GM19240 (cell line): Measurements from ENCODE around the gene ENOPH1.
"Not testable (repeated sequence)": the region's sequence is repeated elsewhere in the genome, so short reads cannot be mapped to it uniquely, and the experiment has no call there.

Experiments
- DNase-seq: peaks from one replicate; pipeline ENCODE4 v3.0.0; 2011; ENCODE audit warnings: low spot score; ENCODE audit not compliant: insufficient read length

Gene ENOPH1

DNA sequence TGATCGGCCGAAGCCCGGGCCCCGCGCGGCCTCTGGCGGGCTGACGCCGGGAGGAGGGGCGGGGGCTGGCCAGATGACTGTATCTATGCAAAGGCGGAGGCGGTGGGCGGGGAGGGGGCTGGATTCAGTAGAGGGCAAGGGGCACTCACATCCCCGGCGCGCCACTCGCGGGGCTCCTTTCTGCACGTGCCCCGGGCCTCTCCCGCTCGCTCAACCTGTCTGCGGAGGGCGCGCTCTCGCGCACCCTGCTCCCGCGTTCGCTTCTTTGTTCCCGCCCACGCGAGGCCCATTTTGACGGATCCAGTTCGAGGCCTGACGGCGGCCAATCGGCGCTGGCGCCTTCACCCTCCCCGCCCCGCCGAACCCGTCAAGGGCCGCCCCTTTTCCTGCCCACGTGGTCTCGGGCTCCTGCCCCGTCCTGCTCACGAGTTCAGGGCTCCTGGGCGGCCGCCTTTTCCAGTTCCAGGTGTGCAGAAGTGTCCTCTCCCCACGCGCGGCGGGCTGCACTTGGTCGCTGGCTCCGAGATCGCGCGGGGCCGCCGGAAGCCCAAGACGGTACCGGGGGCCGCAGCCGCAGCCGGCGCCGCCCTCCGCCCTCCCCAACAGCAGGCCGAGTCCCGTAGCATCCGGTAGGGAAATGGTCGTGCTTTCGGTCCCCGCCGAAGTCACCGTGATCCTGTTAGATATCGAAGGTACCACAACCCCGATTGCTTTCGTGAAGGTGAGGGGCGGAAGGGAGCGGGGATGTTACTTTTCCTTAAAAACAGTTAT lies at the start of gene ENOPH1, which contains the start of gene HNRNPDL:
TSS of gene ENOPH1 (plus strand) at position 398 of the 771 bp plus-strand sequence. CDS start at position 638, 240 bp downstream.
TSS of gene HNRNPDL (minus strand) at position 270 of the 771 bp plus-strand sequence. CDS start 772 bp downstream, outside the sequence.
- DNase-seq, result peak; percentile 65

DNA sequence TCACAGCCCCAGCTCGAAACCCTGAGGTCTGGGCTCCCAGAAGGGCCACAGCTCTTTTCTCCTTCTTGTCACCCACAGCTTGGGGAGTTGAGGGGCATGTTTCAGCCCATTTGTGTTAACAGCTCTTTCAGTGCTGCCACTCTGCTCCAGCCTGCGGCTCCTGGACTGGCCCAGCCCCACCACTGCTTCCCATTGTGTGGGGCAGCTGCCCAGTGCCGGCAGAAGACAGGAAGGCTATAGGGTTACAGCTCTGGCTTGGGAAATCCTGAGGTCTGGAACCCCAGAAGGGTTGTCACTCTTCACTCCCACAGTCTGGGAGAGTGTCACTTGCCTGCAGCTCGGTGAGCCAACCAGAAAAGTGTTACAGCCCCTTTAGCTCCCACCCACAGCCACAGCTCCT lies 49.6 kb upstream of the ENOPH1 start:
- no peak for DNase-seq

DNA sequence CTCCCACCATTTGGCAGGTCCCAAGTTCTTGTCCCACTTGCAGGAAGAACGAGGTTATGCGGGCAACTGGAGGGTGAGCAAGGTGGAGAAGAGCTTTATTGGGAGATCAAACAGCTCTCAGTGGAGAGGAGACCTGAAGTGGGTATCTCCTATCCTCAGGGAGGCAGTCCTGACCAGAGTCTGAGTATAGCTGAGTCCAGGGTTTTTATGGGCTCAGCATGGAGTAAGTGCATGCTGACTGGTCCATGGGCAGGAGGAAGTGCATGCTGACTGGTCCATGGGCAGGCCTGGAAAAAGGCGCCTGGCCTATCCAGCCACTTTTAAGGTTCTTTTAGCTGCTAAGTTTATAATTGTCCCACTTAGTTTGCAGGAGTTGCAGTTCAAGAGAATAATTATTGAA lies 49.2 kb upstream of the ENOPH1 start:
- no peak for DNase-seq

DNA sequence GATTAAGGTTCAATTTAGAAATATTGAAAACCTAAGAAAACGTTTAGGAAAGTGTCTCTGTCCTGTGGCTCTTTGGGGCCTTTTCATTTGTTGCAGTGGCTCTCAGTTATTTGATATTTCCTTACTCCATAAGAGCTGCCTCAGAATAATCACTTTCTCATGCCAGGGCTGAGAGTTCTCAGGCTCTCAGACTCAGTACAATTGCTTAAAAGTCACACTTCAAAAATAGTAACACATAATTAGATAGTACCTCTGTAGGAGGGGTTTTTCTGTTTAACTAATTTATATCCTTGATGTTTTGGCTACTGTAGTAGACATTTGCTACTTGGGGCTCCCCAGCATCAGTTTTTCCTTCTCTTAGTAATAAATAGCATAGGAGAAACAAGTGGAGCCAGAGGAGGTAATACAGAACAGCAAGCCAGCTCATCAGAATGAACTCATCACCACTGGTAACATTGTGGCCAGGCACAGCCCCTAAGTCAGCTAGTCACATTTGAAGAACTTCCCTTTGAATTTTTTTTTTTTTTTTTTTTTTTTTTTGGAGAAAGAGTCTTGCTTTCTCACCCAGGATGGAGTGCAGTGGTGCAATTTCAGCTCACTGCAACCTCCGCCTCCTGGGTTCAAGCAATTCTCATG lies 48.6 kb upstream of the ENOPH1 start:
- DNase-seq, result no peak

DNA sequence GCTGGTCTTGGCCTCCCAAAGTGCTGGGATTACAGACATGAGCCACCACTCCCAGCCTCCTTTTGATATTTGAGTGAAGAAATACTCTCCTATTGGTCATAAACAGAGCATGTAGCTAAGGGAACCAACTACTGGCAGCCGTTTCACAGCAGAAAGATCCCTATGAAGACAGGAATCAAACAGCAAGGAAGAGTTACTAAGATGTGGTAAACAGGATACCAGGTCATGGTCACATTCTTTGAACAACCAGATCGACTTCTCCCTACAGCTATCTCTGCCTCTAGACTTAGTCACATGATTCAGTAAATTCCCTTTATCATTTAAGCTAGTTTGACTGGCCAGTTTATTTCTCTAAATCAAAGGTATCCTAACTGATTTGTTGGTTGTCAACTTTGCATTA lies 47.6 kb upstream of the ENOPH1 start:
- DNase-seq, result no peak

DNA sequence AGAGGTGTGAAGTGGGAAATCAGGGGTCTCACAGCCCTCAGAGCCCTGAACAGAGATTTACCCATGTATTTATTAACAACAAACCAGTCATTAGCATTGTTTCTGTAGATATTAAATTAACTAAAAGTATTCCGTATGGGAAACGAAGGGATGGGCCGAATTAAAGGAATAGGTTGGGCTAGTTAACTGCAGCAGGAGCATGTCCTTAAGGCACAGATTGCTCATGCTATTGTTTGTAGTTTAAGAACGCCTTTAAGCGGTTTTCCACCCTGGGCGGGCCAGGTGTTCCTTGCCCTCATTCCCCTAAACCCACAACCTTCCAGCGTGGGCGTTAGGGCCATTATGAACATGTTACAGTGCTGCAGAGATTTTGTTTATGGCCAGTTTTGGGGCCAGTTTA lies 44.1 kb upstream of the ENOPH1 start:
- not testable (repeated sequence) for DNase-seq

DNA sequence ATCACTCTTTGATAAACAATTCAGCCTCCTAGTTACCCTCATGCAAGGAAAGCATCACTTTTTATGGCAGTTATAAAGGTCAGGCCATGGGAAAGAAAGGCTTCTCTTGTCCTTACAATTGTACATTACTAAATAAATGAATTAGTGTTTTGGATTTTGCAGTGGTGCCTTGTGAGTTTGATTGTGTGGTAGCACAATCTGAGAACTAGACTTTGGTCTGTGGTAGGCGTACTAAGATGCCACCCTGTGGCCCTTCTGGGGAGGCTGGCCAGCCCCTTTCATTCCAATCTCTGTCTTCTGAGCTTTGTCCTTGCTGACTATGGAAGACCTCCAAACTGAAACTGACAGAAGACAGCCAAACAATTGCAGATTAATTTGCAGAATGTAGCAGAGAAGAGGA lies 42.0 kb upstream of the ENOPH1 start:
- no peak for DNase-seq

DNA sequence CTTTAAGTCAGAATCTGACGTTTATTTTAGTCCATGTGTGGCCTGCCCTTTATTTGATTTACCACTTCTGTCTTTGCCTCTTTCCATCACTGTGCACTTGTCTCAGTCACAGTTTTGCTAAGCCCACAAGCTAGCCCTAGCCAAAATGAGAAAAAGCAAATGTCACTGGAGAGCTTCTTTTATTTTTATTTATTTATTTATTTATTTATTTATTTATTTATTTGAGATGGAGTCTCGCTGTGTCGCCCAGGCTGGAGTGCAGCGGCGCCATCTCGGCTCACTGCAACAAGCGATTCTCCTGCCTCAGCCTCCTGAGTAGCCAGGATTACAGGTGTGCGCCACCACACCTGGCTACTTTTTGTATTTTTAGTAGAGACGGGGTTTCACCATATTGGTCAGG lies 40.3 kb upstream of the ENOPH1 start:
- not testable (repeated sequence) for DNase-seq

DNA sequence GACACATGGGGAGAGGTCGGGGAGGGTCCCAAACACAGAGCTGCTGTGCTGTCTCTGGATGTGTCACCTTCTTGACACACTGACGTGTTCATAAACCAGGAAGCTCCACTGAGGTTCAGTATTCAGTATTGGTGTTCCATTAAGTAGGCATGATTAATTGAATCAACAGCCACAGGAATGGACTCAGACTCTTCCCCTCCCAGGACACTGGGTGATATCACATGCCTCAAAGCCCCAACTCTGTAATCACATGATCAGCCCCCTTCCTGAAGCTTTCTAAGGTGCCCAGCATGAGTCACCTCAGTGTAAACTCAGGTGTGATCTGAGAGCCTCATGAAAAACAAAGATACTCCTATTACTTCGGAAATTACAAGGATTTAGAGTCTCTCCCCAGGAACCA lies 35.5 kb upstream of the ENOPH1 start:
- no peak for DNase-seq

DNA sequence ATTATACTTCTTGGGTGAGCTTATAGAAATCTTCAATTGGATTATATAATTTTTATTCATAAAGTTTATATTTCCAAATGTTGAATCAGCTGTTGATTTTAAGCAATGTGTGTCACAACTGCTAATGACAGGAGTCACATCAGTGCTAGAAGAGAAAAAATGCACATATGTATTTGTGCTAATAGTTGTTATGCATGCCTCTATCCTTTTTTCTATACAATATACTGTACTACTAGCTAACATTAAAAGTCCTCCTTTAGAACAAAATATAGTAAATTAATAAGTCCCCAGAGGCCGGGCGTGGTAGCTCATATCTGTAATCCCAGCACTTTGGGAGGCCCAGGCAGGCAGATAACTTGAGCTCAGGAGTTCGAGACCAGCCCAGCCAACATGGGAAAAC lies 32.9 kb upstream of the ENOPH1 start:
- no peak for DNase-seq

DNA sequence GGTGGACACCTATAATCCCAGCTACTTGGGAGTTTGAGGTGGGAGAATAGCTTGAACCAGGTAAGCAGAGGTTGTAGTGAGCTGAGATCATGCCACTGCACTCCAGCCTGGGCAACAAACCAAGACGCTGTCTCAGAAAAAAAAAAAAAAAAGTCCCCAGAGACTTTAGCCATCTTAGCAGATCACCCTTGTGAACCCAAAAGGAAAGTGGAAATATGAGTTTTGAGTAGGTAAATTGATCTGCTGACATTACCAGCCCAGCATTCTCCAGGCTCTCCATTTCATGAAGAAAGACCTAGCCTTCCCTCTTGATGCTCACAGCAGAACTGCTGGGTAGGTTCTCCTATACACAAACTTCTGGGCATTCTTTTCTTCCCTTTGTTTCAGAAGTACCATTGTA lies 32.1 kb upstream of the ENOPH1 start:
- DNase-seq, result no peak

DNA sequence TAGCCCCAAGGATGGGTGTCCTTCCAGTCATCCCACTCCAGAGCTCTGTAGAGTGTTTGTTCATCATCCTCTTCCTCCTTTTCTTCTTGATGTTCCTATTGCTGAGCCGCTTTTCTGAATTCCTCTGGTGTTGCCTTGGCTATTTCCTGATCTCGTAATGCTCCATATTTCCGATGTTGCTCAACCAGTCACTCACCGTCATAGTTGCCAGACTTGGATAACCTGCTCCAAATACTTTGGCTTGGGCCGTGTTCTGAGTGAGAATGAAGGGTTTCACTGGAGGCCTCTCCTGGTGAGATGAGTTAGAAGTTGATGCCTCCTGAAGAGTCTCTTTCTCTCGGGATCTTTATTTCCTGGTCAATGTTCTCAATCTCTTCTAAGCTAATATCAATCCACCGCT lies 28.8 kb upstream of the ENOPH1 start:
- DNase-seq, result no peak

DNA sequence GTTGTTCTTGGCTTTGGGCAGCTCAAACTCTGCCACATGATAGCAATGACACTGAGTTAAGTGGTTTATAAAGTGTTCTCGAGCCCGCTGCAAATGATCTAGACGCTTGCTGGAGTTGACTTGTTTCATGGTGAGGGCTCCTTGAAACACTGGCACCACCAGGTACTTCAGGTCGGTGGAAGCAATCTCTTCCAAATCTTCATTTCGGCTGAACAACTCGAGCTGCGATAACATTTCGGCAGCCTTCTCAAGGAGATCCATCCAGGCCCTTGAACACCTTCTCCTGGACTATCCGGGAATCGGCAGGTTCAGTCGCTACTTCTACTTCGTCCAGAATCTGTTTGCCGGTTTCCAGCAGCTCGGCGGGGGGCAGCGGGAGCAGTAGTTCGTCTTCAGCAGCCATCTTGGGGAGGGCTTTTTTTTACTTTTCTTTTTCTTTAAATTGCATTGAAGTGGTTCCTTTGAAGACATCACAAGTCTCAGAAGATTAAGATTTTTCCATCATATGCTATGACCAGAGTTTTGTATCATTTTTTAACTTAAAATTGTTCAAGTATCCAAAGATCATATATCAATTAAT lies 28.1 kb upstream of the ENOPH1 start:
- no peak for DNase-seq

DNA sequence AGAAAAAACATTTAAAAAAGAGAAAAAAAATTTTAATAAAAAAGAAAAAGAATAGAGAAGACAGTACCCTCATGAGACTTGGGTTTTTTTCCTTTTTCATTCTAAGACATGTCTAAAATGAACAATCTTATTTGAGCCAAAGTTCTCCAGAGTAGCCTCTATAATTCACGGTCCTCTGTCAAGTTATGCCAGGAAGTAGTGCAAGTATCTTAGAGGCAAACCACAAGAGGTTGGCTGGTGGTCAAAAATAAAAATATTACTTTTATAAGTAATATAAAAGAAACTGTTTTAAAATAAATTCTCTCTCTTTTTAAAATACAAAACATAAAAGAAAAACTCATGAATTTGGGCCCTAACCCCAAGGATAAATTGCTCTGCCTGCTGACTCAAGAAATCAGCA lies 26.7 kb upstream of the ENOPH1 start:
- no peak for DNase-seq

DNA sequence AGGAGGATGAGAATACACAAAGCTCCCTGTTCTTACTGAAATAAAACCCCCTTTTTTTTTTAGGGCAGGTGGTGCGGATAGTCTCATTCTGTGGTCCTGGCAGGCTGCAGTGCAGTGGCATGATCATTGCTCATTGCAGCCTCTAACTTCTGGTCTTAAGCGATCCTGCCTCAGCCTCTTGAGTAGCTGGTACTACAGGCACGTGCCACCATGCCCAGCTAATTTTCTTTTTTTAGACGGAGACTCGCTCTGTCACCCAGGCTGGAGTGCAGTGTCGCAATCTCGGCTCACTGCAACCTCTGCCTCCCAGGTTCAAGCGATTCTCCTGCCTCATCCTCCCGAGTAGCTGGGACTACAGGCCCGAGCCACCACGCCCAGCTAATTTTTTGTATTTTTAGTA lies 15.3 kb upstream of the ENOPH1 start:
- not testable (repeated sequence) for DNase-seq

DNA sequence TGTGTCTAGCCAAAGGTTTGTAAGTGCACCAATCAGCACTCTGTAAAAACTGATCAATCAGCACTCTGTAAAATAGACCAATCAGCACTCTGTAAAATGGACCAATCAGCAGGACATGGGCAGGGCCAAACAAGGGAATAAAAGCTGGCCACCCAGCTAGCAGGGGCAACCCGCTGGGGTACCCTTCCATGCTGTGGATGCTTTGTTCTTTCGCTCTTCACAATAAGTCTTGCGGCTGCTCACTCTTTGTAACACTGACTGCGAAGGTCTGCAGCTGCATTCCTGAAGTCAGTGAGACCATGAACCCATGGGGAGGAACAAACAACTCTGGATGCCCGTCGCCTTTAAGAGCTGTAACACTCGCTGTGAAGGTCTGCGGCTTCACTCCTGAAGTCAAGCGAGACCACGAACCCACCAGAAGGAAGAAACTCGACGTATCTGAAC lies 14.4 kb upstream of the ENOPH1 start:
- DNase-seq, result no peak

DNA sequence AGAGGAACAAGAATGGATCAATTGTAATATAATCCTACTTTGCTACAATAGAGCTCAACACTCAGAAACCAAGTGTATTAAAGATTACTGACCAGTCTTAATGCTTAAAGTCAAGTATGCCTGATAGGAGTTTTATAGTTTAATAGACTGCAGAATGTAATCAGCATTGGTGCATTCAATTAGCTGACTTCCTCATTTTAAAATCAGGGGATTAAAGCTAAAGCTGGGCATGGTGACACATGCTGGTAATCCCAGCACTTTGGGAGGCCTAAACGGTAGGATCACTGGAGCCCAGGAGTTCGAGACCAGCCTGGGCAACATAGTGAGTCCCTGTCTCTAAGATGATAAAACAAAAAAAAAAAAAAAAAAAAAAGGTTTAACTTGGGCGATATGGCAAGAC lies 10.9 kb upstream of the ENOPH1 start:
- DNase-seq, result no peak

DNA sequence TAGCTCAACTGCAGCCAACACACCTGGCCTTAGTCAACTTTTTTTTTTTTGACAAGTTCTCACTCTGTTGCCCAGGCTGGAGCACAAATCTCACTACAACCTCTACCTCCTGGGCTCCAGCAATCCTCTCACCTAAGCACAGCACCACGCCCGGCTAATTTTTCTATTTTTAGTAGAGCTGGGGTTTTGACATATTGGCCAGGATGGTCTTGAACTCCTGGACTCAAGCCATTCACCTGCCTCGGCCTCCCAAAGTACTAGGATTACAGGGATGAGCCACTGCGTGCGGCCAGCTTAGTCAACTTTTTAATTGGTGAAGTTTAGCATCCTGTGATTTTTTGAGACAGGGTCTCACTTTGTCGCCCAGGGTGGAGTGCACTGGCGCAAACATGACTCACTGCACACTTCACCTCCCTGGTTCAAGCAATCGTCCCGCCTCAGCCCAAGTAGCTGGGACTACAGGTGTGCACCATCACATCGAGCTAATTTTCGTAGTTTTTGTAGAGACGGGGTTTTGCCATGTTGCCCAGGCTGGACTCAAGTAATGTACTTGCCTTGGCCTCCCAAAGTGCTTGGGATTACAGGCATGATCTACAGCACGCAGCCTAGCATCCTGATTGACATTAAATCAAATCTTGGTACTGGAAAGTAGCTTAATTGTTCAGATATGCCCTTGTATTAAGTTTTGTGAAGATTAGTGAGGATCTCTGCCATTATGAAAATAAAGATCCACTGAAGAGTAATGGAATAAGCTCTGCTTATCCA lies 8.4 kb upstream of the ENOPH1 start:
- no peak for DNase-seq

DNA sequence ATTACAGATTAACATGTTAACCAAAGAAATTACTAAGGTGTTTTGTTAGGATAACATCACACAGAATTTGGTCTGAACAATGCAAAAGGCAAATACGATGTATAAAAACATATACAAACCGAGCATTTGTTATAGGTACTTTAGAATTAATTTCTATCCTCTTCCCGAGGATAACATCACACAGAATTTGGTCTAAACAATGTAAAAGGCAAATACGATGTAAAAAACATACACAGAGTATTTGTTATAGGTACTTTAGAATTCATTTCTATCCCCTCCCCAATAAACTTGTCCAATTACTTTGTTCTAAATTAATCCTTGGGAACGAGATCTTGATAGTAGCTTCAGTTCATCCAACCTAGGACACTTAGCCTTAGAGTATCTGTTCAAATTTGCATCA lies 7.8 kb upstream of the ENOPH1 start:
- no peak for DNase-seq

DNA sequence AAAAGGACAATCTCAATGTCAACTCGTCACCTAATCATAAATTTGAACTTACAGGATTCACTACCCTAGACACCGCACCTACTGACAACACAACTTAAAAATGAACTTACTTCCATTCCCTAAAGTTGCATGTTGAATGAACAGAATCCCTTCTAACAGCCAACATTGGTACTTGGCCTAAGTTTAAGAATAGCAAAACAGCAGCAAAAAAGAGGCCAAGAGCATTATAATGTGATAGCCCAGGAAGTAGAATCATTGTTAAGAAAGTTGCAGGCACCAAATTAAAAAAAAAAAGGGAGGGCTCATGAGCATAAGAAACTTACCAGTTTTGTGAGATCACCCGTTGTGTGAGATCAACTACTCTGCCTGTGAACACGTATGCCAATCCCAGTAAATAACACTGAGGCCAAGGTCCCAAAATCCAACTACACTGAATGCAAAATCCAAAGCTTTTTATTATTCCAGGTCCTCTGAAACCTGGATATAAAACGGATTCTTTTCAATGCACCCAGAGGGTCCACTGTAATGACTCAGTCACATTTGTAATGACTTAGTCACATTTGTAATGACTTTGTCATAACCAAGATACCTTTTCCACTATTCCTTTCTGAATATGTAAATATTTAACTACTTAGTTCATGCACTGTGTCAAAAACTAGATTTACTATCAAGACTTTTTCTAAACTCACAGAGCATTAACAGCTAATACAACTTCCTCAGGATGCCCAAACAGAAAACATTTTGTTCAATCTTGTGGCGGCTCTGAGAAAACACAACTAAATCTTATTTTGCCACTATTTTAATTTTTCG lies 6.9 kb upstream of the ENOPH1 start:
- no peak for DNase-seq

DNA sequence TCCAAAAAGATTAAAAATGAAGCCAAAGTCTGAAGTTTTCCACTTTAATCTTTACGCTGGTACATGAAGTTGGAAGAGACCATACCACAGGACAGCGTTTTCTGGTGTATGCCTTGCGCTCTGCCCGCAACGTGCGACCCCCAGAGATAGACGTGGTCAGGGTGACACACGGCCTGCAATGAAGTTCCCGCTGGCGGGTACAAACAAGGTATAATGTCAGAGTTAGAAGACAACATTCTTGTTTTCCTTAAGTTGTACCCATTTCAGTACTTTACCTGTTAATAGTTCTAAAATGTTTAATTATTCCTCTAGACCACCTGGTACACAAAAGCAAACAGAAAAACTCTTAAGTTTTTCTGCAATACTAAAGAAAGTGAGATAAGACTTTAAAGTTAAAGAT lies 4.9 kb upstream of the ENOPH1 start:
- DNase-seq, result no peak
